Vagina (tissue), 2 donors: ENCODE data around the gene RNF167.

Source experiments
- POLR2A ChIP-seq, 2 donors: fragments of 450-650 bp; IDR thresholded peaks; one replicate each; pipeline ENCODE4 v1.6.1; 2017; ENCODE audit warnings: antibody characterized with exemption in 2 of 2, mild to moderate bottlenecking in 2 of 2, moderate library complexity in 2 of 2
- TF ChIP-seq, protein P1 (sequence below), 3 experiments: fragments of 450-650 bp in 2 of 3; fragments of 200-600 bp in 1 of 3; sonication (generic) in 1 of 3; IDR thresholded peaks; one replicate each; pipeline ENCODE4 v1.5.1; 2017 to 2019; ENCODE audit warnings: antibody characterized with exemption in 3 of 3, mild to moderate bottlenecking in 2 of 3, moderate library complexity in 2 of 3

- TF ChIP-seq, protein P1, sequence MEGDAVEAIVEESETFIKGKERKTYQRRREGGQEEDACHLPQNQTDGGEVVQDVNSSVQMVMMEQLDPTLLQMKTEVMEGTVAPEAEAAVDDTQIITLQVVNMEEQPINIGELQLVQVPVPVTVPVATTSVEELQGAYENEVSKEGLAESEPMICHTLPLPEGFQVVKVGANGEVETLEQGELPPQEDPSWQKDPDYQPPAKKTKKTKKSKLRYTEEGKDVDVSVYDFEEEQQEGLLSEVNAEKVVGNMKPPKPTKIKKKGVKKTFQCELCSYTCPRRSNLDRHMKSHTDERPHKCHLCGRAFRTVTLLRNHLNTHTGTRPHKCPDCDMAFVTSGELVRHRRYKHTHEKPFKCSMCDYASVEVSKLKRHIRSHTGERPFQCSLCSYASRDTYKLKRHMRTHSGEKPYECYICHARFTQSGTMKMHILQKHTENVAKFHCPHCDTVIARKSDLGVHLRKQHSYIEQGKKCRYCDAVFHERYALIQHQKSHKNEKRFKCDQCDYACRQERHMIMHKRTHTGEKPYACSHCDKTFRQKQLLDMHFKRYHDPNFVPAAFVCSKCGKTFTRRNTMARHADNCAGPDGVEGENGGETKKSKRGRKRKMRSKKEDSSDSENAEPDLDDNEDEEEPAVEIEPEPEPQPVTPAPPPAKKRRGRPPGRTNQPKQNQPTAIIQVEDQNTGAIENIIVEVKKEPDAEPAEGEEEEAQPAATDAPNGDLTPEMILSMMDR (IDR thresholded peaks at IDR 0.05): no peak
- no peak for TF ChIP-seq POLR2A (IDR thresholded peaks at IDR 0.05)
Observed at GRCh38 chr17:4982305-4982704, 42.2 kb downstream of the RNF167 start.
